Measurements from ENCODE around the gene SDK2.

Gene SDK2, protein sequence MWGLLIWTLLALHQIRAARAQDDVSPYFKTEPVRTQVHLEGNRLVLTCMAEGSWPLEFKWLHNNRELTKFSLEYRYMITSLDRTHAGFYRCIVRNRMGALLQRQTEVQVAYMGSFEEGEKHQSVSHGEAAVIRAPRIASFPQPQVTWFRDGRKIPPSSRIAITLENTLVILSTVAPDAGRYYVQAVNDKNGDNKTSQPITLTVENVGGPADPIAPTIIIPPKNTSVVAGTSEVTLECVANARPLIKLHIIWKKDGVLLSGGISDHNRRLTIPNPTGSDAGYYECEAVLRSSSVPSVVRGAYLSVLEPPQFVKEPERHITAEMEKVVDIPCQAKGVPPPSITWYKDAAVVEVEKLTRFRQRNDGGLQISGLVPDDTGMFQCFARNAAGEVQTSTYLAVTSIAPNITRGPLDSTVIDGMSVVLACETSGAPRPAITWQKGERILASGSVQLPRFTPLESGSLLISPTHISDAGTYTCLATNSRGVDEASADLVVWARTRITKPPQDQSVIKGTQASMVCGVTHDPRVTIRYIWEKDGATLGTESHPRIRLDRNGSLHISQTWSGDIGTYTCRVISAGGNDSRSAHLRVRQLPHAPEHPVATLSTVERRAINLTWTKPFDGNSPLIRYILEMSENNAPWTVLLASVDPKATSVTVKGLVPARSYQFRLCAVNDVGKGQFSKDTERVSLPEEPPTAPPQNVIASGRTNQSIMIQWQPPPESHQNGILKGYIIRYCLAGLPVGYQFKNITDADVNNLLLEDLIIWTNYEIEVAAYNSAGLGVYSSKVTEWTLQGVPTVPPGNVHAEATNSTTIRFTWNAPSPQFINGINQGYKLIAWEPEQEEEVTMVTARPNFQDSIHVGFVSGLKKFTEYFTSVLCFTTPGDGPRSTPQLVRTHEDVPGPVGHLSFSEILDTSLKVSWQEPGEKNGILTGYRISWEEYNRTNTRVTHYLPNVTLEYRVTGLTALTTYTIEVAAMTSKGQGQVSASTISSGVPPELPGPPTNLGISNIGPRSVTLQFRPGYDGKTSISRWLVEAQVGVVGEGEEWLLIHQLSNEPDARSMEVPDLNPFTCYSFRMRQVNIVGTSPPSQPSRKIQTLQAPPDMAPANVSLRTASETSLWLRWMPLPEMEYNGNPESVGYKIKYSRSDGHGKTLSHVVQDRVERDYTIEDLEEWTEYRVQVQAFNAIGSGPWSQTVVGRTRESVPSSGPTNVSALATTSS (N-terminal part only)

DNA sequence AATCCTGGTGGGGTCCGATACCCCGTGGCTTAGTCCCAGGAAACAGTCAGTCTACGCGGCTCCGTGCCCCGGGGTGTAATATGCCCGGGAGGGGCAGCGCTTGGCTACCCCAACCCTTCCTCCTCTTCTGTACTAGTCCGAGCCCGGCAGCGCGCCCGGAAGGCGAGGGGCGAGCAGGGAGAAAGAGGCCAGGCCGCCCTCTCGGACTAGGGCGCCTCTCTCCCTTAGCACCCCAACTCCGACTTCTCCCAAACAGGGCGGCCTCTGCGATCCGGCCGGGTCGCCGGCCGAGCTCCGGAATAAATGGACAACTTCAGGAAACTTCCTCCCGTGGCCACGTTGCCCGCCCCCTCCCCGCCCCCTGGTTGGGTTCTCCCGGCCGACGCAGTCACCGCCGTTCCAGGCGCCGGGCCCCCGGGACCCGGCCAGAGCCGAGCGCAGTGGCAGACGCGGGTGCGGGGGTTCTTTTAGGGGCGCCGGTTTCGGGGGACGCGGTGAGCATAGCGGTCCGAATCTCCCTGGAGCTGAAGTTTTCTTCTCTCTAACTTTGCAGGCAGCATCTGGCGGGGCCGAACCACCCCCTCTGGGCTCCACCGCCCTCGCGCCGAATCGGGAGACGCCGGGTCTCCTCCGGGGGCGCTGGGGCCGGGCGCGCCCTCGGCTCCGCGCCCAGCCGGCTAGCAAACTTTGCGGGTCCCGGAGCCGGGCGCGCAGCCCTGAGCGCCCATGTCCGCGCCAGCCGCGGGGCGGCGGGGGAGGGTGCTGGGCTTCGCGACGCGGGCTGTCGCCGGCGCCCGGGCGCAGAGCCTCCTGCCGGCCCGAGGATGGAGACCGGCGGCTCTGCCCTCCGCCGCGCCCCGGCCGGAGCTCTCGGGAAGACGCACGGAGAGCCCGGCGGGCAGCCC is at the start of gene SDK2:
SDK2 (minus strand) TSS at position 301 of the 905 bp plus-strand sequence. CDS start 357 bp downstream, outside the sequence.
- no peaks in the 10 kb centered on the region for H3K9me3 Mint-ChIP-seq
- H3K27me3 Mint-ChIP-seq: peaks cover 72% of the 10 kb centered on the region
- peak within 1 kb of the TSS; percentile 58 for H3K4me3 Mint-ChIP-seq
- intact Hi-C loops (cut with micrococcal nuclease): no loop called here
- no peaks in the 10 kb centered on the region for H3K36me3 Mint-ChIP-seq (ENCODE audit: low read depth)
- H3K27ac Mint-ChIP-seq: no peak within 1 kb of the TSS
- peaks cover 30% of the 10 kb centered on the region for H3K4me1 Mint-ChIP-seq (ENCODE audit: low read depth)

DNA sequence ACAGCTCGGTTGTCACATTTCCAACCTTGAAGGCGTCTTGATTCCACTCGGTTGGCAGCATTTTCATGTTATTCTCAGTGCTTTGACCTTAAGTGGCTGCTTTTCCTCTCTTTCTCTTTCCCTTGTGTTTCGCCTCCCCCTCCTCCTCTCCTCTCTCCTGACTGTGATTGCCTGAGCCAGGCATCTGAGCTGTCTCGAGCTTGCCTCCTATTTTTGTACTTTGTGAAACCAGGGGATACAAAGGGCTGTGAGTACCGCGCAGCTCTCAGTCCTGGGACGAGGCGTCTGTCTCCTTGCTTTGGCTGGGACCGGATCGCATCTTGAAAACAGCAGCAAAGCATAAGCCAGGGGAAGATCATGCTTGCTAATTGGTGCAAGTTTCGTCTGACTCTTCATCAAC is 48.8 kb upstream of the SDK2 start:
- Mint-ChIP-seq H3K4me1 (ENCODE audit: low read depth) (peaks cover 52% of the 10 kb centered on the region), H3K27ac (no peak overlapping the region), H3K36me3 (ENCODE audit: low read depth) (no peaks in the 10 kb centered on the region), H3K9me3 (peaks cover 22% of the 10 kb centered on the region), H3K4me3 (no peak overlapping the region), H3K27me3 (peaks cover 5% of the 10 kb centered on the region)
- intact Hi-C loops (cut with micrococcal nuclease): no loop called here

DNA sequence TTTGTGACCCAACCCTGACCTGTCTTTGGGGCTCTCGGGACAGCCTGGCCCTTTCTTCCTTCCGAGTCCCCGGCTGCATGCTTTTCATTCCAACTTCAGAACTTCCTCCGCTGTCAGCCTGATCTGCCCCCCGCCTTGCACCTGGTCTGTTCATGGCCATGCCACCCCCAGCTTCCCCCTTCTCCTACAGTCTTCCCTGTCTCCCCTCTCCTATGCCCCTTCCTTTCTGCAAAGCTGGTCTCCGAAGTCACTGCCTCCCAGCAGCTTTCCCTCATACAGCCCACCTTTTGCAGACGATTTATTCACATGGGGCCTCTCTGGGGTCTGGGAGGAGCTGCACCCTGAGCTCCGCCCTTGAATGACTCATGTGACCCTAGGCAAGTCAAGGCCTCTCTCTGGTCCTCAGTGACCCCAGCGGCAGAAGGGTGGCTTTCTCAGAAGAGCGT is 47.1 kb upstream of the SDK2 start:
- Mint-ChIP-seq H3K9me3 (peaks cover 21% of the 10 kb centered on the region), H3K36me3 (ENCODE audit: low read depth) (no peaks in the 10 kb centered on the region), H3K27me3 (peaks cover 4% of the 10 kb centered on the region), H3K4me1 (ENCODE audit: low read depth) (peaks cover 58% of the 10 kb centered on the region), H3K27ac (no peak overlapping the region), H3K4me3 (no peak overlapping the region)
- intact Hi-C loops (cut with micrococcal nuclease): no loop called here

DNA sequence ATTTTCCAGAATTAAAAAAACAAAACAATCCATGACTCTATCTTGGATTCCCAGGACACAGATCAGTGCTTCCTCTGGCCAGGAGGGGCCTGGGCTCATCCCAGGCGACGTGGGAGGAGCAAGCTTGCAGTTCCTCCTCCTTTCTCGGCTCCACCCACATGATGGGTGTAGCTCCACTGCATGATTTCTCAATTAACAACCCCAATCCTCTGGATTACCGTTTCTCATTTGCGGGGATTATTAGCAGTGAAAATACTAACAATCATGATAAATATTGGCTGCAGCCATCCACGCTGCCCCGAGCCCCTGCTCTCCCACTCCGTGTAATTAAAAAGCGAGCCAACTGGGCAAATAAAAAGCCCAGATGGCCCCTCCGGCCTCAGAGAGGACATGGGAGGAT is 46.4 kb upstream of the SDK2 start:
- H3K36me3 Mint-ChIP-seq (ENCODE audit: low read depth): no peaks in the 10 kb centered on the region
- H3K4me1 Mint-ChIP-seq (ENCODE audit: low read depth): peaks cover 52% of the 10 kb centered on the region
- no peak overlapping the region for H3K4me3 Mint-ChIP-seq
- peaks cover 14% of the 10 kb centered on the region for H3K9me3 Mint-ChIP-seq
- peaks cover 4% of the 10 kb centered on the region for H3K27me3 Mint-ChIP-seq
- no peak overlapping the region for H3K27ac Mint-ChIP-seq
- intact Hi-C loops (cut with micrococcal nuclease): no loop called here

DNA sequence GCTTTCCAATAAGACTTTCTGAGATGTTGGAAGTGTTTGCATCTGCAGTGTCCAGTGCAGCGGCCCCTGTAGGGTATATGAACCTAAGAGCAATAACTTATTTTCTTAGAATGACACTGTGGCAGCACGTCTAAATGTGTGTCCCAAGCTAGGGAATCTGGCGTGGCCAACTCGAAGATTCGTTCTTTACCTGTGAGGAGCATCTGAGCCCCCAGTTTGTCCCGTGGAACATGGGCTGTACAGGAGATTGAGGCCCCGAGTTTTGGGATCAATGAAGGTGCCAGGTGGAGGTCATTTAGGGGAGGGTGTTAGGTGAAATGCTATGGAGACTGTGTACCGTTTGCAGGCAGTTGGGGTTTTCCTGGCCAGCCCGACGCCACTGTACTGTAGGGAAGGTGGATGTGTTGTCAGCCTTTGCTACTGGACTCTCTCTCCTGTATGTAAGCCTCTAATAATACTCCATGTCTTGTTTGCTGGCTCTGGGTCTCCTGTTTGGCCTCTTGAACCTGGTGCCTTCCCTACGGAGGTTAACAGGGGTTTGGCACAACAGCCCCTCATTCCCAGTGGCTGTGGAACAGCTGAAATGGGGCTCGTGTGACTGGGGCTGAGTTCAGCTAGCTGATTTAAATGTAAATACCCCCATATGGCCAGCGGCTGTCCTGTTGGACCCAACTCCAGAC is 45.5 kb upstream of the SDK2 start:
- H3K27ac Mint-ChIP-seq: no peak overlapping the region
- peaks cover 4% of the 10 kb centered on the region for H3K27me3 Mint-ChIP-seq
- H3K4me1 Mint-ChIP-seq (ENCODE audit: low read depth): peaks cover 43% of the 10 kb centered on the region
- peaks cover 9% of the 10 kb centered on the region for H3K9me3 Mint-ChIP-seq
- H3K36me3 Mint-ChIP-seq (ENCODE audit: low read depth): no peaks in the 10 kb centered on the region
- no peak overlapping the region for H3K4me3 Mint-ChIP-seq
- intact Hi-C loops (cut with micrococcal nuclease): no loop called here

DNA sequence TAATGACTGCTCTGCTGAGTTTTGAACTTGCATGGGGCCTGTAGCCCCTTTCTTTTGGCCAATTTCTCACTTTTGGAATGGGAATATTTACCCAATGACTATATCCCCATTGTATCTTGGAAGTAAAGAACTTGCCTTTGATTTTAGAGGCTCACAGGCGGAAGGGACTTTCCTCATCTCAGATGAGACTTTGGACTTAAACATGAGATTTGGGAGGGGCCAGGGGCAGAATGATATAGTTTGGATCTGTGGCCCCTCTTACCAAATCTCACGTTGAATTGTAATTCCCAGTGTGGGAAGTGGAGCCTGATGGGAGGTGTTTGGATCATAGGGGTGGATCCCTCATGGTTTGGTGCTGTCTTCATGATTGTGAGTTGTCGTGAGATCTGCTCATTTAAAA is 42.7 kb upstream of the SDK2 start:
- no peak overlapping the region for H3K4me3 Mint-ChIP-seq
- peaks cover 4% of the 10 kb centered on the region for H3K27me3 Mint-ChIP-seq
- H3K4me1 Mint-ChIP-seq (ENCODE audit: low read depth): peaks cover 27% of the 10 kb centered on the region
- intact Hi-C loops (cut with micrococcal nuclease): no loop called here
- H3K9me3 Mint-ChIP-seq: peaks cover 5% of the 10 kb centered on the region
- H3K27ac Mint-ChIP-seq: no peak overlapping the region
- H3K36me3 Mint-ChIP-seq (ENCODE audit: low read depth): no peaks in the 10 kb centered on the region

DNA sequence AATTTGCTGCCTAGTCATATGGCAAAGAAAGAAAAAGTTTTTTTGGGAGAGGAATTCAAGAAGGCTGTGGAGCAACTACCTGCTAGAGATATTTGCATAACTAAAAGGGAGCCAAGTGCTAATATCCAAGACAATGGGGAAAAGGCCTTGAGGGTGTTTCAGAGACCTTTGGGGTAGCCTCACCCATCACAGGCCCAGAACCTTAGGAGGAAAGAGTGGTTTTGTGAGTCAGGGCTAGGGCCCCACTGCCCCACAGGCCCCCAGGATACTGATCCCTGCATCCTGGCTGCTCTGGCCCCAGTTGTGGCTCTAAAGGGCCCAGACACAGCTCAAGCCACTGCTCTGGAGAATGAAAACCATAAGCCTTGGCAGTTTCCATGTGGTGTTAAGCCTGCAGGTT is 41.9 kb upstream of the SDK2 start:
- peaks cover 13% of the 10 kb centered on the region for H3K9me3 Mint-ChIP-seq
- peaks cover 3% of the 10 kb centered on the region for H3K27me3 Mint-ChIP-seq
- peaks cover 19% of the 10 kb centered on the region for H3K4me1 Mint-ChIP-seq (ENCODE audit: low read depth)
- no peaks in the 10 kb centered on the region for H3K36me3 Mint-ChIP-seq (ENCODE audit: low read depth)
- no peak overlapping the region for H3K4me3 Mint-ChIP-seq
- intact Hi-C loops (cut with micrococcal nuclease): no loop called here
- H3K27ac Mint-ChIP-seq: no peak overlapping the region

DNA sequence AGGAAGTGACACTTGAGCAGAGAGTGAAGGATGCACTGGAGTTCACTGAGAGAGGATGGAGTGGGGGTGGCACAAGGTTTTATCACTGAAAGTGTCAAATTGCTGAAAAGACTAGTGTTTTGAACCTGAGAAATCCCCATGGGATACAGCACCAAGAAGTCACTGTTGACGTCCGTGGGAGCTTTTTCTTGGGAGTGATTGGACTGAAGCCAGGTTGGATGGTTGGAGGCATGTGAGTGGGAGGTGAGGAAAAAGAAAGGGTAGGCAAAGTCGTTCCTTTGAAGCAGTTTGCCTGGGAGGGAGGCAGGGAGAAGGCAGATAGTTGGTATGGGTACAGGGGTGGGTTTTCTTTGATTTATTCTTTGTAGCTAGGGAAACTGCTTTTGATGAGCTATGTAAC is 39.9 kb upstream of the SDK2 start:
- Mint-ChIP-seq H3K9me3 (peaks cover 15% of the 10 kb centered on the region), H3K4me1 (ENCODE audit: low read depth) (peaks cover 6% of the 10 kb centered on the region), H3K27me3 (peaks cover 3% of the 10 kb centered on the region), H3K4me3 (no peak overlapping the region), H3K27ac (no peak overlapping the region), H3K36me3 (ENCODE audit: low read depth) (no peaks in the 10 kb centered on the region)
- intact Hi-C loops (cut with micrococcal nuclease): no loop called here

DNA sequence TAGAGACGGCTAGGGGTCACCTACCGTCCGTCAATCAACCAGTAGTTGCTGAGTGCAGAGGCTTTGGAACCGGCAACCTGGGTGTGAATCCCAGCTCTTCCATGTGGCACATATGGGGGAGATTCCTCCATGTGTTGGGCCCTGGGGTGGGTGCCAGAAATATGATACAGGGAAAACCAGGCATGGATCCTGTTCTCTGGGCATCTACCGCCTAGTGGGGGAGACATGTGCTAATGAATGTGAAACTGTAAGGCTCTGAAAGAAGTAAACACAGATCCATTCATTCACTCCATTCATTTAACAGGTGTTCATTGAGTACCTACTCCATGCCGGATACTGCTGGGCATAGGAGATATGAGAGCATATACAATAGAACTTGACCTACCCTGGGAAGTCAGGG is 39.5 kb upstream of the SDK2 start:
- Mint-ChIP-seq H3K27ac (no peak overlapping the region), H3K27me3 (peaks cover 6% of the 10 kb centered on the region), H3K4me1 (ENCODE audit: low read depth) (peaks cover 6% of the 10 kb centered on the region), H3K36me3 (ENCODE audit: low read depth) (no peaks in the 10 kb centered on the region), H3K9me3 (peaks cover 15% of the 10 kb centered on the region), H3K4me3 (no peak overlapping the region)
- intact Hi-C loops (cut with micrococcal nuclease): no loop called here

DNA sequence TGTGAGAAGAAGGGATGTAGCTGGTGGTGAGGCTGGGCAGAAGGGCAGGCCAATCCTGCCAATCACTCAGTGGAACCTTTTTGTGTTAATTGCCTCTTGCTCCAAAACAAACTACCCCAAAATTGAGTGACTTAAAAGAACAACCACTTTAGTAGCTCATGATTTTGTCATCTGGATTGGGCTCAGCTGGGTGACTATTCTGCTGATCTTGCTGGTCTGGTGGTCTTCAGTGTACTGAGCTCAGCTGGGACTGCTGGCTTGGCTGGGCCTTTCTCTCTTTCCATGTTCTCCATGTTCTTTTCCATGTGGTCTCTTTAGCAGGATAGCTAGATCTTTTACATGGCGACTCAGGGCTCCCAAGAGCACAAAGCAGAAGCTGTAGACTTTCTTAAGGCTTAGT is 37.7 kb upstream of the SDK2 start:
- Mint-ChIP-seq H3K27ac (no peak overlapping the region), H3K27me3 (peaks cover 9% of the 10 kb centered on the region), H3K4me1 (ENCODE audit: low read depth) (no peaks in the 10 kb centered on the region), H3K36me3 (ENCODE audit: low read depth) (no peaks in the 10 kb centered on the region), H3K9me3 (peaks cover 15% of the 10 kb centered on the region), H3K4me3 (no peak overlapping the region)
- intact Hi-C loops (cut with micrococcal nuclease): no loop called here

DNA sequence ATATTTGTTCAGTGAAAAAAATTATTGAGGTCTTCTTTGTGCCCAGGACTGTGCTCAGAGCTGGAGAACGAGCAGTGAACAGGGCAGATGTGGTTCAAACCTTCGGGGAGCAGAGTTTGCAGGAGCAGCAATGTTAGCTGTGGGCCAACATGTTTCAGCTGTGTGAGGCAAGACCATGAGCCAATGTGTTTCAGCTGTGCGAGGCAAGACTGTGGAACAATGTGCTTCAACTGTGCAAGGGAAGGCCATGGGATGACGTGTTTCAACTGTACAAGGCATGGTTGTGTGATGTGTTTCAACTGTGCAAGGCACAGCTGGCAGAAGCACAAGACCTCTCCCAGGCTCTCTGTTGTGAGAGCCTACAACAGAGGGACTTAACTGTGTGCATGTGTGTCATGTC is 35.2 kb upstream of the SDK2 start:
- Mint-ChIP-seq H3K9me3 (peaks cover 15% of the 10 kb centered on the region), H3K36me3 (ENCODE audit: low read depth) (no peaks in the 10 kb centered on the region), H3K4me3 (no peak overlapping the region), H3K4me1 (ENCODE audit: low read depth) (no peaks in the 10 kb centered on the region), H3K27ac (no peak overlapping the region), H3K27me3 (peaks cover 12% of the 10 kb centered on the region)
- intact Hi-C loops (cut with micrococcal nuclease): no loop called here

DNA sequence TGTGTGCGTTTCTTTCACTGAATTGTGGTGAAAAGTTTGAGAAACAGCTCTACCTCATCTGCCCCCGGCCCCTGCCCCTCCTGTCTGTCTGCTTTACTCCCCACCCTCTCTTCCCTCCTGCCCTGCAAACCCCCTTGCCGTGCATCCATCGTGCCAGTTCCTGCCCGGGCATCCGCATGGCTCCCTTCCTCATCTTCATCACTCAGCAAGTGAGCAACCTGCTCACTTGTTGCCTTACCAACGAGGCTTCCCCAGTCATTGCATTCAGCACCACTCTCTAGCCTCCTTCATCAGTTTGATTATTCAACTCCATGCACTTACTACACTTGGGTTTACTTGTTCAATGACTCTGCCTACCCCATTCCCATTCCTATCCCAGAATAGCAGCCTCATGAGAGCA is 34.8 kb upstream of the SDK2 start:
- Mint-ChIP-seq H3K4me3 (no peak overlapping the region), H3K27me3 (peaks cover 14% of the 10 kb centered on the region), H3K9me3 (peaks cover 15% of the 10 kb centered on the region), H3K4me1 (ENCODE audit: low read depth) (no peaks in the 10 kb centered on the region), H3K36me3 (ENCODE audit: low read depth) (no peaks in the 10 kb centered on the region), H3K27ac (no peak overlapping the region)
- intact Hi-C loops (cut with micrococcal nuclease): no loop called here

DNA sequence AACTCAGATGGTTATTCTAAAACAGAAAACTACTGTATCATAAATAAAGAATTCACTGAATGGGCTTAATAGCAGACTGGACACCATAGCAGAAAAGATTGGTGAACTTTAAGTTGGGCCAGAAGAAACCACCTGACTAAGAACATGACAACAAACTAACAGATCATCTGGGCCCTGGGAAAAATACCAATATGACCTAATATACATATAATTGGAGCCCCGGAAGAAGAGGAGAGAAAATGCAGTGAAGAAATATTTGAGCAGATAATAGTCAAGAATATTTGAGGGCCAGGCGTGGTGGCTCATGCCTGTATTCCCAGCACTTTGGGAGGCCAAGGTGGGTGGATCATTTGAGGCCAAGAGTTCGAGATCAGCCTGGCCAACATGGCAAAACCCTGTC is 25.5 kb upstream of the SDK2 start:
- Mint-ChIP-seq H3K27ac (no peak overlapping the region), H3K36me3 (ENCODE audit: low read depth) (no peaks in the 10 kb centered on the region)

More for the DNA sequence above, 25.5 kb upstream of the SDK2 start:
- Mint-ChIP-seq H3K4me1 (ENCODE audit: low read depth) (peaks cover 32% of the 10 kb centered on the region), H3K9me3 (peaks cover 8% of the 10 kb centered on the region), H3K27me3 (peaks cover 3% of the 10 kb centered on the region), H3K4me3 (no peak overlapping the region)
- intact Hi-C loops (cut with micrococcal nuclease): no loop called here

All from dendritic cell treated with granulocyte-macrophage colony-stimulating factor and Interleukin-4, amounts not matched to agents 40 ng/mL and 50 ng/mL, for 4 days (primary cell).